H1 (cell line): ENCODE measurements around the gene STOML2. TPM values are rescaled to one million over a fixed set of nuclear protein-coding genes. Genes with fewer than 3 reads are reported as not detected.
A peak's percentile ranks its signal among the peaks of the same experiment; 100 is the strongest.

Source experiments
- ASH2L ChIP-seq: fragments of 200-600, 300-600 bp; sonication (generic); IDR thresholded peaks from one replicate; pipeline ENCODE4 v1.7.1; 2017; ENCODE audit warnings: low read length
- ATF2 ChIP-seq: IDR thresholded peaks from 2 replicates; pipeline ENCODE4 v1.6.1; 2012; ENCODE audit warnings: low read length, inconsistent platforms
- CBX5 ChIP-seq: fragments of 300-800, 300-1000 bp; sonication (generic); IDR thresholded peaks from 2 replicates; pipeline ENCODE4 v1.7.1; 2016; ENCODE audit warnings: antibody characterized with exemption, low read length, low read depth
- EGR1 ChIP-seq: IDR thresholded peaks from 2 replicates; pipeline ENCODE4 v1.6.1; 2011; ENCODE audit warnings: low read depth, low read length, borderline replicate concordance
- GABPA ChIP-seq: IDR thresholded peaks from 2 replicates; pipeline ENCODE4 v1.6.1; 2011; ENCODE audit warnings: mild to moderate bottlenecking, low read length, moderate library complexity, borderline replicate concordance; ENCODE audit not compliant: insufficient read depth
- HDAC2 ChIP-seq, 2 experiments: fragments of 300-600 bp in 1 of 2; sonication (generic) in 1 of 2; IDR thresholded peaks; 2 replicates each; pipeline ENCODE4 v1.6.1; 2011 to 2012; ENCODE audit warnings: low read depth in 2 of 2, low read length in 2 of 2, mild to moderate bottlenecking in 2 of 2, moderate library complexity in 2 of 2, borderline replicate concordance in 1 of 2, inconsistent platforms in 1 of 2
- JUN ChIP-seq: IDR thresholded peaks from 2 replicates; pipeline ENCODE4 v1.6.1; 2011; ENCODE audit warnings: low read depth, mild to moderate bottlenecking, improper control_type of control experiment, low read length
- NANOG ChIP-seq: IDR thresholded peaks from 2 replicates; pipeline ENCODE4 v1.6.1; 2011; ENCODE audit warnings: low read length, low read depth, mild to moderate bottlenecking, inconsistent platforms; ENCODE audit not compliant: insufficient read depth, poor library complexity, severe bottlenecking
- RAD21 ChIP-seq, 2 experiments: IDR thresholded peaks in 1 of 2; conservative IDR thresholded peaks in 1 of 2; 2 replicates each; pipeline ENCODE4 v1.6.1; 2011; ENCODE audit warnings: low read depth in 2 of 2, low read length in 2 of 2, improper control_type of control experiment in 1 of 2, inconsistent platforms in 1 of 2, mild to moderate bottlenecking in 1 of 2, moderate library complexity in 1 of 2
- RFX5 ChIP-seq: IDR thresholded peaks from 2 replicates; pipeline ENCODE4 v1.6.1; 2011; ENCODE audit warnings: low read depth, low read length, improper control_type of control experiment, borderline replicate concordance
- RNF2 ChIP-seq: fragments of 200-900, 300-1000 bp; sonication (generic); IDR thresholded peaks from 2 replicates; pipeline ENCODE4 v1.7.1; 2016; ENCODE audit warnings: borderline replicate concordance, low read depth, mild to moderate bottlenecking, antibody characterized with exemption, low read length; ENCODE audit not compliant: poor library complexity, severe bottlenecking; ENCODE audit errors: missing control alignments
- SAP30 ChIP-seq: fragments of 300-600 bp; sonication (generic); IDR thresholded peaks from 2 replicates; pipeline ENCODE4 v1.7.1; 2012; ENCODE audit warnings: low read length, moderate library complexity, mild to moderate bottlenecking, inconsistent platforms; ENCODE audit not compliant: insufficient read depth, insufficient replicate concordance
- SIRT6 ChIP-seq: IDR thresholded peaks from one replicate; pipeline ENCODE4 v1.7.1; 2012; ENCODE audit warnings: low read length, inconsistent platforms
- SP2 ChIP-seq: IDR thresholded peaks from 2 replicates; pipeline ENCODE4 v1.6.1; 2012; ENCODE audit warnings: mild to moderate bottlenecking, low read length, inconsistent platforms
- SP4 ChIP-seq: IDR thresholded peaks from 2 replicates; pipeline ENCODE4 v1.6.1; 2012; ENCODE audit warnings: low read length, inconsistent platforms
- TAF7 ChIP-seq: optimal IDR thresholded peaks from 2 replicates; pipeline ENCODE3; 2011; ENCODE audit warnings: low read depth, mild to moderate bottlenecking, inconsistent platforms, low read length, moderate library complexity, borderline replicate concordance
- TBP ChIP-seq: IDR thresholded peaks from 2 replicates; pipeline ENCODE4 v1.6.1; 2011; ENCODE audit warnings: low read depth, low read length, improper control_type of control experiment
- TCF12 ChIP-seq: IDR thresholded peaks from 2 replicates; pipeline ENCODE4 v1.6.1; 2011; ENCODE audit warnings: low read depth, mild to moderate bottlenecking, low read length
- USF2 ChIP-seq: IDR thresholded peaks from 2 replicates; pipeline ENCODE4 v1.6.1; 2011; ENCODE audit warnings: low read length, improper control_type of control experiment
- polyA plus RNA-seq, 7 experiments: library from polyadenylated mRNA; depleted of rRNA in 3 of 7; stranded (reverse) in 5 of 7; unstranded in 2 of 7; fragments of >200 nt in 5 of 7; fragments of 200-250 nt in 2 of 7; gene quantifications; 1 replicate in 5 of 7; 2 replicates in 1 of 7; 4 replicates in 1 of 7; pipeline versions ENCODE4 v1.2.1 to v1.2.3, GENCODE V29; 2011 to 2013; ENCODE audit warnings: missing spikeins in 2 of 7, mixed read lengths in 2 of 7
- total RNA-seq: library from RNA; stranded (reverse); fragmentation: NEBNext Ultra II Directional; extraction: Animal tissue kit (Norgen Biotek cat#: 25700); gene quantifications from 2 replicates; pipeline ENCODE4 v1.2.1, GENCODE V29; 2021

The STOML2 gene
- total and polyA plus RNA-seq, 2 of the 8 experiments (the other 6 are each of a cell fraction or from before 2014, with no cell fraction given): 203 to 256 TPM

- TF ChIP-seq USF2: 0 out of 2 replicates have a peak, but pooled peaks have one; percentile 3
- no peak for TF ChIP-seq JUN
- TF ChIP-seq GABPA: peak; percentile 99
- TF ChIP-seq ASH2L: peak; percentile 76
- peak; percentile 44; the same call in 1 of the 2 replicates for TF ChIP-seq RFX5
- TF ChIP-seq SP2: peak; percentile 58
- TF ChIP-seq TBP: peak; percentile 94
- TF ChIP-seq RAD21 (IDR thresholded peaks at IDR 0.05 in 1 of 2, conservative IDR thresholded peaks at IDR 0.05 in 1 of 2; ENCODE audit: low read depth in 2 of 2, low read length in 2 of 2): no peak
- TF ChIP-seq SIRT6: no peak
- TF ChIP-seq RNF2: no peak
- TF ChIP-seq SAP30: peak; percentile 98
- peak; percentile 65 for TF ChIP-seq TAF7
- peak; percentile 65; the same call in 1 of the 2 replicates for TF ChIP-seq SP4
- no peak for TF ChIP-seq CBX5
- peak; percentile 82; the same call in 1 of the 2 replicates for TF ChIP-seq EGR1
- no peak for TF ChIP-seq NANOG
- TF ChIP-seq TCF12: no peak
- TF ChIP-seq ATF2: no peak
- peak in 1 of 2 experiments; percentile 84; a peak in 2 of 4 replicates for TF ChIP-seq HDAC2 (IDR thresholded peaks at IDR 0.05; ENCODE audit: borderline replicate concordance in 1 of 2, low read depth in 2 of 2, low read length in 2 of 2)
Observed at GRCh38 chr9:35102769-35103659, at the start of gene STOML2 (continued).
